ENCODE results near the gene C16orf92. TPM values are rescaled to one million over a fixed set of nuclear protein-coding genes. Genes with fewer than 3 reads are reported as not detected.
"Not testable (repeated sequence)": the region's sequence is repeated elsewhere in the genome, so short reads cannot be mapped to it uniquely, and the experiment has no call there.

The C16orf92 gene
- total RNA-seq, 2 donors from 2014 or later, result not detected

GRCh38 chr16:30015450-30015849, 7.5 kb upstream of the C16orf92 start:
- H3K27ac Mint-ChIP-seq; ATAC-seq; DNase-seq; H3K9me3 ChIP-seq (ENCODE audit: control insufficient read depth, low read length, poor library complexity, severe bottlenecking); H3K27me3 Mint-ChIP-seq; H3K4me3 Mint-ChIP-seq; H3K36me3 Mint-ChIP-seq (ENCODE audit: low read depth): not testable (repeated sequence)
- H3K4me1 Mint-ChIP-seq, result peaks cover 11% of the 10 kb centered on the region

GRCh38 chr16:30016555-30017276, 6.3 kb upstream of the C16orf92 start:
- Mint-ChIP-seq H3K27ac (no peak overlapping the region), H3K36me3 (ENCODE audit: low read depth) (peaks cover 2% of the 10 kb centered on the region), H3K4me3 (no peak overlapping the region), H3K4me1 (peaks cover 14% of the 10 kb centered on the region), H3K27me3 (peaks cover 6% of the 10 kb centered on the region)
- ATAC-seq (no peak), DNase-seq (no peak)
- no peaks in the 10 kb centered on the region for H3K9me3 ChIP-seq (ENCODE audit: control insufficient read depth, low read length, poor library complexity, severe bottlenecking)

- no peaks in the 10 kb centered on the region for H3K36me3 Mint-ChIP-seq (ENCODE audit: low read depth)
- no peaks in the 10 kb centered on the region for H3K9me3 ChIP-seq (ENCODE audit: control insufficient read depth, low read length, poor library complexity, severe bottlenecking)
- no peak for ATAC-seq
- DNase-seq, result no peak
- H3K27me3 Mint-ChIP-seq, result peaks cover under 1% of the 10 kb centered on the region
- peaks cover 9% of the 10 kb centered on the region for H3K4me1 Mint-ChIP-seq
- H3K4me3 Mint-ChIP-seq, result no peak overlapping the region
- H3K27ac Mint-ChIP-seq, result no peak overlapping the region
Measured at GRCh38 chr16:30017277-30017656, 5.7 kb upstream of the C16orf92 start.

- H3K4me1 Mint-ChIP-seq; ATAC-seq; H3K36me3 Mint-ChIP-seq (ENCODE audit: low read depth); H3K4me3 Mint-ChIP-seq; H3K9me3 ChIP-seq (ENCODE audit: control insufficient read depth, low read length, poor library complexity, severe bottlenecking); H3K27ac Mint-ChIP-seq; DNase-seq; H3K27me3 Mint-ChIP-seq: not testable (repeated sequence)
Measured at GRCh38 chr16:30017937-30018336, 5.1 kb upstream of the C16orf92 start.

- H3K27me3 Mint-ChIP-seq, result peaks cover under 1% of the 10 kb centered on the region
- H3K4me3 Mint-ChIP-seq, result no peak overlapping the region
- DNase-seq (no peak), ATAC-seq (no peak)
- peaks cover 9% of the 10 kb centered on the region for H3K4me1 Mint-ChIP-seq
- no peaks in the 10 kb centered on the region for H3K9me3 ChIP-seq (ENCODE audit: control insufficient read depth, low read length, poor library complexity, severe bottlenecking)
- no peaks in the 10 kb centered on the region for H3K36me3 Mint-ChIP-seq (ENCODE audit: low read depth)
- H3K27ac Mint-ChIP-seq, result no peak overlapping the region
Measured at GRCh38 chr16:30018731-30019158, 4.3 kb upstream of the C16orf92 start.

GRCh38 chr16:30023586-30023985, 588 bp downstream of the C16orf92 start:
- no peak for DNase-seq
- Mint-ChIP-seq H3K4me3 (no peak overlapping the region), H3K27me3 (peaks cover 31% of the 10 kb centered on the region), H3K4me1 (peaks cover 16% of the 10 kb centered on the region), H3K27ac (no peak overlapping the region), H3K36me3 (ENCODE audit: low read depth) (peaks cover 7% of the 10 kb centered on the region)
- no peaks in the 10 kb centered on the region for H3K9me3 ChIP-seq (ENCODE audit: control insufficient read depth, low read length, poor library complexity, severe bottlenecking)
- no peak for ATAC-seq

GRCh38 chr16:30024451-30024850, 1.5 kb downstream of the C16orf92 start:
- no peaks in the 10 kb centered on the region for H3K9me3 ChIP-seq (ENCODE audit: control insufficient read depth, low read length, poor library complexity, severe bottlenecking)
- H3K27ac Mint-ChIP-seq, result no peak overlapping the region
- H3K27me3 Mint-ChIP-seq, result peaks cover 39% of the 10 kb centered on the region
- no peak overlapping the region for H3K4me3 Mint-ChIP-seq
- peaks cover 13% of the 10 kb centered on the region for H3K4me1 Mint-ChIP-seq
- no peak for DNase-seq
- no peak for ATAC-seq
- H3K36me3 Mint-ChIP-seq (ENCODE audit: low read depth), result peaks cover 7% of the 10 kb centered on the region

- Mint-ChIP-seq H3K27me3 (peaks cover 46% of the 10 kb centered on the region), H3K36me3 (ENCODE audit: low read depth) (peaks cover 10% of the 10 kb centered on the region), H3K27ac (no peak overlapping the region), H3K4me1 (peaks cover 14% of the 10 kb centered on the region), H3K4me3 (no peak overlapping the region)
- no peaks in the 10 kb centered on the region for H3K9me3 ChIP-seq (ENCODE audit: control insufficient read depth, low read length, poor library complexity, severe bottlenecking)
- DNase-seq (no peak), ATAC-seq (no peak)
Measured at GRCh38 chr16:30025156-30025555, 2.2 kb downstream of the C16orf92 start.

GRCh38 chr16:30025574-30025973, 2.6 kb downstream of the C16orf92 start:
- Mint-ChIP-seq H3K4me1 (peaks cover 16% of the 10 kb centered on the region), H3K27me3 (peaks cover 49% of the 10 kb centered on the region), H3K36me3 (ENCODE audit: low read depth) (peaks cover 10% of the 10 kb centered on the region), H3K4me3 (no peak overlapping the region), H3K27ac (no peak overlapping the region)
- H3K9me3 ChIP-seq (ENCODE audit: control insufficient read depth, low read length, poor library complexity, severe bottlenecking), result no peaks in the 10 kb centered on the region
- no peak for DNase-seq
- ATAC-seq, result no peak

GRCh38 chr16:30026449-30026848, 3.5 kb downstream of the C16orf92 start:
- no peaks in the 10 kb centered on the region for H3K9me3 ChIP-seq (ENCODE audit: control insufficient read depth, low read length, poor library complexity, severe bottlenecking)
- ATAC-seq (no peak), DNase-seq (no peak)
- no peak overlapping the region for H3K4me3 Mint-ChIP-seq
- H3K27ac Mint-ChIP-seq, result no peak overlapping the region
- peaks cover 49% of the 10 kb centered on the region for H3K27me3 Mint-ChIP-seq
- H3K36me3 Mint-ChIP-seq (ENCODE audit: low read depth), result peaks cover 10% of the 10 kb centered on the region
- H3K4me1 Mint-ChIP-seq, result peaks cover 11% of the 10 kb centered on the region

- H3K9me3 ChIP-seq (ENCODE audit: control insufficient read depth, low read length, poor library complexity, severe bottlenecking), result no peaks in the 10 kb centered on the region
- Mint-ChIP-seq H3K27ac (no peak overlapping the region), H3K4me1 (peaks cover 16% of the 10 kb centered on the region), H3K4me3 (no peak overlapping the region), H3K27me3 (peaks cover 56% of the 10 kb centered on the region), H3K36me3 (ENCODE audit: low read depth) (peaks cover 10% of the 10 kb centered on the region)
- ATAC-seq (no peak), DNase-seq (no peak)
Measured at GRCh38 chr16:30027588-30028437, 4.8 kb downstream of the C16orf92 start.

GRCh38 chr16:30028438-30029076, 5.6 kb downstream of the C16orf92 start:
- ATAC-seq (peak; percentile 39), DNase-seq (no peak)
- no peaks in the 10 kb centered on the region for H3K9me3 ChIP-seq (ENCODE audit: control insufficient read depth, low read length, poor library complexity, severe bottlenecking)
- Mint-ChIP-seq H3K36me3 (ENCODE audit: low read depth) (peaks cover 10% of the 10 kb centered on the region), H3K27me3 (peaks cover 56% of the 10 kb centered on the region), H3K27ac (no peak overlapping the region), H3K4me3 (no peak overlapping the region), H3K4me1 (peaks cover 16% of the 10 kb centered on the region)

GRCh38 chr16:30030011-30030685, 7.2 kb downstream of the C16orf92 start:
- Mint-ChIP-seq H3K27me3 (peaks cover 50% of the 10 kb centered on the region), H3K27ac (no peak overlapping the region), H3K4me1 (peaks cover 17% of the 10 kb centered on the region), H3K36me3 (ENCODE audit: low read depth) (peaks cover 10% of the 10 kb centered on the region), H3K4me3 (peak overlapping the region; percentile 74)
- no peak for ATAC-seq
- DNase-seq, result no peak
- H3K9me3 ChIP-seq (ENCODE audit: control insufficient read depth, low read length, poor library complexity, severe bottlenecking), result no peaks in the 10 kb centered on the region

Measured in T-helper 17 cell (primary cell).